ENCODE measurements around the gene RETREG2.

DNA sequence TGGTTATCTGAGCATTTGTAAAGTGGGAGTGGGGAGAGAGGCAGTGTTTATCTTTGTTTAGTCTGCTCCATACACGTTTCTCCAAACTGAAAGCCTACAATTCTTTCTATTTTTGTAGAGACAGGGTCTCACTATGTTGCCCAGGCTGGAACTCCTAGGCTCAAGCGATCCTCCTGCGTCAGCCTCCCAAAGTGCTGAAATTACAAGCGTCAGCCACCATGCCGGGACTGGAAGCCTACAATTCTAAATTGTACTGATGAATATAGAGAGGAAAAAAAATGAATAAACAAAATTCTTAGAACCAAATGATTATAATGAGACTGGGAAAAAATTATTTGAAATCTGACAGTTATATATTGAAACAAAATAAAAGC lies 27.1 kb downstream of the RETREG2 start:
- TF ChIP-seq CTCF (IDR thresholded peaks at IDR 0.05), result no peak
- TF ChIP-seq POLR2A (IDR thresholded peaks at IDR 0.05), result no peak
